ENCODE data around the gene PPARA.

The PPARA gene

GRCh38 chr22:46201059-46201757 is 50.9 kb downstream of the PPARA start:
- no peak for DNase-seq (ENCODE audit: extremely low read depth, insufficient read length)
- Histone ChIP-seq H3K4me3 (replicated peaks; ENCODE audit: low read depth, low read length) (no peak overlapping the region), H3K27me3 (replicated peaks; ENCODE audit: control insufficient read depth, insufficient read depth, low read length) (no peaks in the 10 kb centered on the region), H3K36me3 (ENCODE audit: control insufficient read depth, insufficient read depth, low read length) (peaks cover 5% of the 10 kb centered on the region)
- TF ChIP-seq CTCF (IDR thresholded peaks at IDR 0.05; ENCODE audit: insufficient read depth, low read length, poor library complexity, severe bottlenecking): no peak

- DNase-seq (ENCODE audit: extremely low read depth, insufficient read length): no peak
- peaks cover 5% of the 10 kb centered on the region for H3K36me3 ChIP-seq (ENCODE audit: control insufficient read depth, insufficient read depth, low read length)
- H3K4me3 ChIP-seq (replicated peaks; ENCODE audit: low read depth, low read length): no peak overlapping the region
- TF ChIP-seq CTCF (IDR thresholded peaks at IDR 0.05; ENCODE audit: insufficient read depth, low read length, poor library complexity, severe bottlenecking): no peak
- H3K27me3 ChIP-seq (replicated peaks; ENCODE audit: control insufficient read depth, insufficient read depth, low read length): no peaks in the 10 kb centered on the region
Measured at GRCh38 chr22:46202897-46203600, 52.7 kb downstream of the PPARA start.

GRCh38 chr22:46203601-46203980 is 53.3 kb downstream of the PPARA start:
- DNase-seq (ENCODE audit: extremely low read depth, insufficient read length): no peak

GRCh38 chr22:46209262-46209661 is 58.9 kb downstream of the PPARA start:
- no peak for DNase-seq (ENCODE audit: extremely low read depth, insufficient read length)
- H3K27me3 ChIP-seq (replicated peaks; ENCODE audit: control insufficient read depth, insufficient read depth, low read length): no peaks in the 10 kb centered on the region

More at GRCh38 chr22:46203601-46203980, 53.3 kb downstream of the PPARA start:
- H3K4me3 ChIP-seq (replicated peaks; ENCODE audit: low read depth, low read length): no peak overlapping the region
- H3K27me3 ChIP-seq (replicated peaks; ENCODE audit: control insufficient read depth, insufficient read depth, low read length): no peaks in the 10 kb centered on the region
- no peak for TF ChIP-seq CTCF (IDR thresholded peaks at IDR 0.05; ENCODE audit: insufficient read depth, low read length, poor library complexity, severe bottlenecking)
- peaks cover 5% of the 10 kb centered on the region for H3K36me3 ChIP-seq (ENCODE audit: control insufficient read depth, insufficient read depth, low read length)

GRCh38 chr22:46212195-46212594 is 61.9 kb downstream of the PPARA start:
- Histone ChIP-seq H3K36me3 (ENCODE audit: control insufficient read depth, insufficient read depth, low read length) (peaks cover 7% of the 10 kb centered on the region), H3K4me3 (replicated peaks; ENCODE audit: low read depth, low read length) (no peak overlapping the region), H3K27me3 (replicated peaks; ENCODE audit: control insufficient read depth, insufficient read depth, low read length) (no peaks in the 10 kb centered on the region)
- DNase-seq (ENCODE audit: extremely low read depth, insufficient read length): no peak
- no peak for TF ChIP-seq CTCF (IDR thresholded peaks at IDR 0.05; ENCODE audit: insufficient read depth, low read length, poor library complexity, severe bottlenecking)

More at GRCh38 chr22:46209262-46209661, 58.9 kb downstream of the PPARA start:
- no peak for TF ChIP-seq CTCF (IDR thresholded peaks at IDR 0.05; ENCODE audit: insufficient read depth, low read length, poor library complexity, severe bottlenecking)
- Histone ChIP-seq H3K36me3 (ENCODE audit: control insufficient read depth, insufficient read depth, low read length) (no peaks in the 10 kb centered on the region; the same call in 1 of the 2 replicates), H3K4me3 (replicated peaks; ENCODE audit: low read depth, low read length) (no peak overlapping the region)
